GM13976 (cell line): ENCODE measurements around the gene RPS6KA2.
"Not testable (repeated sequence)": the region's sequence is repeated elsewhere in the genome, so short reads cannot be mapped to it uniquely, and the experiment has no call there.

ENCODE experiments used
- DNase-seq: peaks from one replicate; pipeline ENCODE4 v3.0.0; 2012; ENCODE audit warnings: low spot score
- CTCF ChIP-seq: IDR thresholded peaks from 2 replicates; pipeline ENCODE4 v1.5.1; 2012; ENCODE audit warnings: borderline replicate concordance, mild to moderate bottlenecking; ENCODE audit not compliant: insufficient read depth; ENCODE audit errors: extremely low read depth, missing control alignments, control extremely low read depth
- in situ Hi-C: fragments of 300-500 bp; cut with MboI; formaldehyde crosslinking; loops from one replicate; pipeline ENCODE4 v1.12.0; 2022; ENCODE audit warnings: low sequenced_read_pairs, mixed read lengths, inconsistent platforms; ENCODE audit not compliant: unreplicated experiment

Gene RPS6KA2

GRCh38 chr6:166375013-166375412, 252.0 kb downstream of the RPS6KA2 start:
- in situ Hi-C loops, result no loop called here
- no peak for DNase-seq
- no peak for TF ChIP-seq CTCF

- no peak for TF ChIP-seq CTCF
- in situ Hi-C loops, result no loop called here
- no peak for DNase-seq
Measured at GRCh38 chr6:166370489-166370888, 256.6 kb downstream of the RPS6KA2 start.

GRCh38 chr6:166369782-166370181, 257.3 kb downstream of the RPS6KA2 start:
- no peak for DNase-seq
- TF ChIP-seq CTCF, result no peak
- in situ Hi-C loops, result no loop called here

GRCh38 chr6:166366921-166367320, 260.1 kb downstream of the RPS6KA2 start:
- TF ChIP-seq CTCF, result no peak
- in situ Hi-C loops, result no loop called here
- no peak for DNase-seq

- no peak for TF ChIP-seq CTCF
- DNase-seq, result no peak
- in situ Hi-C loops, result no loop called here
Measured at GRCh38 chr6:166365806-166366205, 261.2 kb downstream of the RPS6KA2 start.

- DNase-seq, result no peak
- in situ Hi-C loops, result no loop called here
- TF ChIP-seq CTCF, result no peak
Measured at GRCh38 chr6:166365221-166365620, 261.8 kb downstream of the RPS6KA2 start.

GRCh38 chr6:166364456-166364855, 262.6 kb downstream of the RPS6KA2 start:
- no peak for DNase-seq
- in situ Hi-C loops, result no loop called here
- no peak for TF ChIP-seq CTCF

- in situ Hi-C loops, DNase-seq: not testable (repeated sequence)
Measured at GRCh38 chr6:166362427-166362826, 264.6 kb downstream of the RPS6KA2 start.
